K562 (cell line): Measurements from ENCODE around the gene FARP2. TPM values are rescaled to one million over a fixed set of nuclear protein-coding genes. Genes with fewer than 3 reads are reported as not detected.

ENCODE experiments used
- MEF2A ChIP-seq: IDR thresholded peaks from 2 replicates; pipeline ENCODE4 v1.6.1; 2011; ENCODE audit warnings: low read depth, mild to moderate bottlenecking, low read length, moderate library complexity; ENCODE audit not compliant: control insufficient read depth
- NCOR1 ChIP-seq: fragments of 450-650 bp; IDR thresholded peaks from 2 replicates; pipeline ENCODE4 v1.6.1; 2016; ENCODE audit warnings: mild to moderate bottlenecking, moderate library complexity
- NFIC ChIP-seq: fragments of 450-650 bp; IDR thresholded peaks from 2 replicates; pipeline ENCODE4 v1.6.1; 2017; ENCODE audit warnings: mild to moderate bottlenecking, inconsistent platforms
- STAT5A ChIP-seq: IDR thresholded peaks from 2 replicates; pipeline ENCODE4 v1.6.1; 2012; ENCODE audit warnings: low read length, inconsistent platforms, borderline replicate concordance
- TRIM28 ChIP-seq: fragments of 450-650 bp; IDR thresholded peaks from 2 replicates; pipeline ENCODE4 v1.6.1; 2017
- U2AF2 ChIP-seq: fragments of 200-400 bp; formaldehyde crosslinking; optimal IDR thresholded peaks from 2 replicates; pipeline ENCODE3; 2017; ENCODE audit warnings: low read depth, mild to moderate bottlenecking, low read length
- ZNF124 ChIP-seq: sonication (generic); formaldehyde crosslinking; IDR thresholded peaks from 2 replicates; pipeline ENCODE4 v1.8.1; 2022; ENCODE audit warnings: missing genetic modification reagents
- ZNF217 ChIP-seq: sonication (generic); formaldehyde crosslinking; IDR thresholded peaks from 2 replicates; pipeline ENCODE4 v1.8.0; 2022; ENCODE audit warnings: mild to moderate bottlenecking, missing genetic modification reagents
- polyA plus RNA-seq, 8 experiments: library from polyadenylated mRNA; depleted of rRNA in 4 of 8; stranded (reverse) in 5 of 8; unstranded in 3 of 8; fragments of >200 nt; fragmentation: Nextera tagmentation in 2 of 8; fragmentation: Illumina TruSeq in 1 of 8; extraction: Ambion mirVana in 2 of 8; extraction: Trizol in 1 of 8; gene quantifications; 2 replicates each; pipeline versions ENCODE4 v1.2.1 to v1.2.3, GENCODE V29; 2011 to 2014; ENCODE audit warnings: inconsistent platforms in 1 of 8, missing spikeins in 1 of 8
- total RNA-seq, 7 experiments: library from RNA; depleted of rRNA in 6 of 7; stranded (reverse); fragments of >200 nt in 6 of 7; fragmentation: Illumina TruSeq in 2 of 7; extraction: Trizol in 2 of 7; gene quantifications; 2 replicates each; pipeline versions ENCODE4 v1.2.1 to v1.2.3, GENCODE V29; 2011 to 2021; ENCODE audit warnings: low replicate concordance in 1 of 7
- TF ChIP-seq, protein P1 (sequence below): fragments of 250-450 bp; sonication (Bioruptor Pico); IDR thresholded peaks from 2 replicates; pipeline ENCODE4 v1.4.0; 2020; ENCODE audit warnings: mild to moderate bottlenecking, moderate library complexity, borderline replicate concordance
- TF ChIP-seq, protein P2 (sequence below): IDR thresholded peaks from 3 replicates; pipeline ENCODE4 v1.6.1; 2011; ENCODE audit warnings: borderline replicate concordance, mild to moderate bottlenecking, moderate library complexity; ENCODE audit not compliant: insufficient read length; ENCODE audit errors: extremely low read depth
- TF ChIP-seq, protein P3 (sequence below), 2 experiments: IDR thresholded peaks; 2 replicates each; pipeline ENCODE4 v1.6.1; 2012; ENCODE audit warnings: improper control_type of control experiment in 2 of 2, low read depth in 2 of 2, low read length in 2 of 2, borderline replicate concordance in 1 of 2
- TF ChIP-seq, protein P4 (sequence below): fragments of 250-450 bp; sonication (Bioruptor Pico); IDR thresholded peaks from 2 replicates; pipeline ENCODE4 v1.9.0; 2021; ENCODE audit warnings: mild to moderate bottlenecking
- TF ChIP-seq, protein P5 (sequence below): sonication (generic); formaldehyde crosslinking; IDR thresholded peaks from 2 replicates; pipeline ENCODE4 v1.4.0; 2020; ENCODE audit warnings: mild to moderate bottlenecking, missing genetic modification reagents
- TF ChIP-seq, protein P6 (sequence below): sonication (generic); formaldehyde crosslinking; IDR thresholded peaks from 2 replicates; pipeline ENCODE4 v1.8.0; 2023; ENCODE audit warnings: mild to moderate bottlenecking, missing genetic modification reagents

Gene FARP2
- total and polyA plus RNA-seq, 9 of the 15 experiments (the other 6 are each of a cell fraction or from before 2014, with no cell fraction given) = 4.1 to 38.1 (median 21.1) TPM

DNA sequence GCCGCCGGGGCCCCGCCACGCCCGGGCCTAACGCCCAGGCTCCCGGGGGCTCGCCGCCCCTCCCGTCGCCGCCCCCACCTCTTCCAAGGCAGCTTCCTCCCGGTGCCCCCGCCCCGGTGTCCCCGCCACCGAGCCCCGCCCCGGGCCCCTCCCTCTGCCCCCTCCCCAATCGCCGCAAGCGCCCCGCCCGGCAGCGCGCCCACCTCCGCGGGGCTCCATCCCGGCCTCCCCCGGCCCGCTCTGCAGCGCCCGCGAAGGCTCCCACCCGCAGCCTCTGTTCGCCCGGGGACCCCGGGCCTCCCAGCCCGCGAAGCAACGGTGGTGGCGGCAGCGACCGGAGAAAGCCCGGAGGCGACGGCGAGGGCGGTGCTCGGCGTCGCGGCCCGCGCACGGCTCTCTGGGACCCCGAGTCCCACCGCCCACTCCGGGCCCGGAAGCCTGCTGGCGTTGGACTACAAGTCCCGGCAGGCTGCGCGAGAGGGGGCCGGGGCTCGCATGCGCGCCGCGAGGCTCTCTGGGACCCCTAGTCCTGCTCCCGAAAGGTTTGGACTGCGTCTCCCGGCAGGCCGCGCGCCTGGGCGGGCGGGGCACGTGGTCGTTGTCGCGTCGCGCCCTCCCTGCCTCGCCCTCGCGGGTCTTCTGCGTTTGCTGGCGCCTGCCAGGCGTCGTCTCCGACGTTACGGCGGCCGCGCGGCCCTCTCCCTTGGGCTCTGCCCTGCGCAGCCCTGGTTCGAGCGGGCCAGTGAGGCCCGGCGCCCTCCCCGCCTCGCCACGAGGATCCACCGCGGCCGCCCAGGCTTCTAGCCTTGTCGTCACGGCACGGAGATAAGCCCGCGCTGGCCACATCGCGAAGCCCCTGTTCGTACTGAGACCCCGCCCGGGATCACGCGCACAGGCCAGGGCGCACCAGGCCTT is 152.4 kb downstream of the FARP2 start, which contains the start of gene STK25 (continued):
- TF ChIP-seq, protein P1, sequence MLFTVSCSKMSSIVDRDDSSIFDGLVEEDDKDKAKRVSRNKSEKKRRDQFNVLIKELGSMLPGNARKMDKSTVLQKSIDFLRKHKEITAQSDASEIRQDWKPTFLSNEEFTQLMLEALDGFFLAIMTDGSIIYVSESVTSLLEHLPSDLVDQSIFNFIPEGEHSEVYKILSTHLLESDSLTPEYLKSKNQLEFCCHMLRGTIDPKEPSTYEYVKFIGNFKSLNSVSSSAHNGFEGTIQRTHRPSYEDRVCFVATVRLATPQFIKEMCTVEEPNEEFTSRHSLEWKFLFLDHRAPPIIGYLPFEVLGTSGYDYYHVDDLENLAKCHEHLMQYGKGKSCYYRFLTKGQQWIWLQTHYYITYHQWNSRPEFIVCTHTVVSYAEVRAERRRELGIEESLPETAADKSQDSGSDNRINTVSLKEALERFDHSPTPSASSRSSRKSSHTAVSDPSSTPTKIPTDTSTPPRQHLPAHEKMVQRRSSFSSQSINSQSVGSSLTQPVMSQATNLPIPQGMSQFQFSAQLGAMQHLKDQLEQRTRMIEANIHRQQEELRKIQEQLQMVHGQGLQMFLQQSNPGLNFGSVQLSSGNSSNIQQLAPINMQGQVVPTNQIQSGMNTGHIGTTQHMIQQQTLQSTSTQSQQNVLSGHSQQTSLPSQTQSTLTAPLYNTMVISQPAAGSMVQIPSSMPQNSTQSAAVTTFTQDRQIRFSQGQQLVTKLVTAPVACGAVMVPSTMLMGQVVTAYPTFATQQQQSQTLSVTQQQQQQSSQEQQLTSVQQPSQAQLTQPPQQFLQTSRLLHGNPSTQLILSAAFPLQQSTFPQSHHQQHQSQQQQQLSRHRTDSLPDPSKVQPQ (CRISPR knock-in tag) = no peak
- TF ChIP-seq TRIM28 (no peak), ZNF217 (no peak), MEF2A (no peak), ZNF124 (CRISPR knock-in tag) (0 out of 2 replicates have a peak, but pooled peaks have one; percentile 84), NCOR1 (no peak), NFIC (no peak; the same call in 1 of the 2 replicates), U2AF2 (no peak), STAT5A (no peak)
- TF ChIP-seq, protein P2, sequence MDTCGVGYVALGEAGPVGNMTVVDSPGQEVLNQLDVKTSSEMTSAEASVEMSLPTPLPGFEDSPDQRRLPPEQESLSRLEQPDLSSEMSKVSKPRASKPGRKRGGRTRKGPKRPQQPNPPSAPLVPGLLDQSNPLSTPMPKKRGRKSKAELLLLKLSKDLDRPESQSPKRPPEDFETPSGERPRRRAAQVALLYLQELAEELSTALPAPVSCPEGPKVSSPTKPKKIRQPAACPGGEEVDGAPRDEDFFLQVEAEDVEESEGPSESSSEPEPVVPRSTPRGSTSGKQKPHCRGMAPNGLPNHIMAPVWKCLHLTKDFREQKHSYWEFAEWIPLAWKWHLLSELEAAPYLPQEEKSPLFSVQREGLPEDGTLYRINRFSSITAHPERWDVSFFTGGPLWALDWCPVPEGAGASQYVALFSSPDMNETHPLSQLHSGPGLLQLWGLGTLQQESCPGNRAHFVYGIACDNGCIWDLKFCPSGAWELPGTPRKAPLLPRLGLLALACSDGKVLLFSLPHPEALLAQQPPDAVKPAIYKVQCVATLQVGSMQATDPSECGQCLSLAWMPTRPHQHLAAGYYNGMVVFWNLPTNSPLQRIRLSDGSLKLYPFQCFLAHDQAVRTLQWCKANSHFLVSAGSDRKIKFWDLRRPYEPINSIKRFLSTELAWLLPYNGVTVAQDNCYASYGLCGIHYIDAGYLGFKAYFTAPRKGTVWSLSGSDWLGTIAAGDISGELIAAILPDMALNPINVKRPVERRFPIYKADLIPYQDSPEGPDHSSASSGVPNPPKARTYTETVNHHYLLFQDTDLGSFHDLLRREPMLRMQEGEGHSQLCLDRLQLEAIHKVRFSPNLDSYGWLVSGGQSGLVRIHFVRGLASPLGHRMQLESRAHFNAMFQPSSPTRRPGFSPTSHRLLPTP = no peak
- TF ChIP-seq, protein P3, sequence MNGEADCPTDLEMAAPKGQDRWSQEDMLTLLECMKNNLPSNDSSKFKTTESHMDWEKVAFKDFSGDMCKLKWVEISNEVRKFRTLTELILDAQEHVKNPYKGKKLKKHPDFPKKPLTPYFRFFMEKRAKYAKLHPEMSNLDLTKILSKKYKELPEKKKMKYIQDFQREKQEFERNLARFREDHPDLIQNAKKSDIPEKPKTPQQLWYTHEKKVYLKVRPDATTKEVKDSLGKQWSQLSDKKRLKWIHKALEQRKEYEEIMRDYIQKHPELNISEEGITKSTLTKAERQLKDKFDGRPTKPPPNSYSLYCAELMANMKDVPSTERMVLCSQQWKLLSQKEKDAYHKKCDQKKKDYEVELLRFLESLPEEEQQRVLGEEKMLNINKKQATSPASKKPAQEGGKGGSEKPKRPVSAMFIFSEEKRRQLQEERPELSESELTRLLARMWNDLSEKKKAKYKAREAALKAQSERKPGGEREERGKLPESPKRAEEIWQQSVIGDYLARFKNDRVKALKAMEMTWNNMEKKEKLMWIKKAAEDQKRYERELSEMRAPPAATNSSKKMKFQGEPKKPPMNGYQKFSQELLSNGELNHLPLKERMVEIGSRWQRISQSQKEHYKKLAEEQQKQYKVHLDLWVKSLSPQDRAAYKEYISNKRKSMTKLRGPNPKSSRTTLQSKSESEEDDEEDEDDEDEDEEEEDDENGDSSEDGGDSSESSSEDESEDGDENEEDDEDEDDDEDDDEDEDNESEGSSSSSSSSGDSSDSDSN (IDR thresholded peaks at IDR 0.05; ENCODE audit: borderline replicate concordance in 1 of 2, low read depth in 2 of 2, low read length in 2 of 2) = no peak
- TF ChIP-seq, protein P4, sequence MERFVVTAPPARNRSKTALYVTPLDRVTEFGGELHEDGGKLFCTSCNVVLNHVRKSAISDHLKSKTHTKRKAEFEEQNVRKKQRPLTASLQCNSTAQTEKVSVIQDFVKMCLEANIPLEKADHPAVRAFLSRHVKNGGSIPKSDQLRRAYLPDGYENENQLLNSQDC (CRISPR knock-in tag) = no peak
- TF ChIP-seq, protein P5, sequence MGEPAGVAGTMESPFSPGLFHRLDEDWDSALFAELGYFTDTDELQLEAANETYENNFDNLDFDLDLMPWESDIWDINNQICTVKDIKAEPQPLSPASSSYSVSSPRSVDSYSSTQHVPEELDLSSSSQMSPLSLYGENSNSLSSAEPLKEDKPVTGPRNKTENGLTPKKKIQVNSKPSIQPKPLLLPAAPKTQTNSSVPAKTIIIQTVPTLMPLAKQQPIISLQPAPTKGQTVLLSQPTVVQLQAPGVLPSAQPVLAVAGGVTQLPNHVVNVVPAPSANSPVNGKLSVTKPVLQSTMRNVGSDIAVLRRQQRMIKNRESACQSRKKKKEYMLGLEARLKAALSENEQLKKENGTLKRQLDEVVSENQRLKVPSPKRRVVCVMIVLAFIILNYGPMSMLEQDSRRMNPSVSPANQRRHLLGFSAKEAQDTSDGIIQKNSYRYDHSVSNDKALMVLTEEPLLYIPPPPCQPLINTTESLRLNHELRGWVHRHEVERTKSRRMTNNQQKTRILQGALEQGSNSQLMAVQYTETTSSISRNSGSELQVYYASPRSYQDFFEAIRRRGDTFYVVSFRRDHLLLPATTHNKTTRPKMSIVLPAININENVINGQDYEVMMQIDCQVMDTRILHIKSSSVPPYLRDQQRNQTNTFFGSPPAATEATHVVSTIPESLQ (CRISPR knock-in tag) = peak; percentile 86
- TF ChIP-seq, protein P6, sequence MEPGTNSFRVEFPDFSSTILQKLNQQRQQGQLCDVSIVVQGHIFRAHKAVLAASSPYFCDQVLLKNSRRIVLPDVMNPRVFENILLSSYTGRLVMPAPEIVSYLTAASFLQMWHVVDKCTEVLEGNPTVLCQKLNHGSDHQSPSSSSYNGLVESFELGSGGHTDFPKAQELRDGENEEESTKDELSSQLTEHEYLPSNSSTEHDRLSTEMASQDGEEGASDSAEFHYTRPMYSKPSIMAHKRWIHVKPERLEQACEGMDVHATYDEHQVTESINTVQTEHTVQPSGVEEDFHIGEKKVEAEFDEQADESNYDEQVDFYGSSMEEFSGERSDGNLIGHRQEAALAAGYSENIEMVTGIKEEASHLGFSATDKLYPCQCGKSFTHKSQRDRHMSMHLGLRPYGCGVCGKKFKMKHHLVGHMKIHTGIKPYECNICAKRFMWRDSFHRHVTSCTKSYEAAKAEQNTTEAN (CRISPR knock-in tag) = 0 out of 2 replicates have a peak, but pooled peaks have one; percentile 35
